H1 (cell line): ENCODE results near the gene LARP4B. TPM values are rescaled to one million over a fixed set of nuclear protein-coding genes. Genes with fewer than 3 reads are reported as not detected.

Experiments used
- CTCF ChIA-PET: fragments of 300-600 bp; sonication (Branson Sonifier 250); formaldehyde crosslinking; loops from one replicate; lab custom pipeline; 2021; ENCODE audit not compliant: partially characterized antibody; lab: Charles Lee
- POLR2A ChIA-PET: fragments of 300-600 bp; sonication (Branson Sonifier 250); formaldehyde crosslinking; loops from one replicate; lab custom pipeline; 2021; ENCODE audit warnings: inconsistent platforms; ENCODE audit not compliant: partially characterized antibody; lab: Charles Lee
- DNase-seq, 2 experiments: peaks; one replicate each; pipeline versions ENCODE4 v3.0.0 to v3.0.0-alpha.2; 2010 to 2022; ENCODE audit warnings: low spot score in 2 of 2, low read depth in 1 of 2, mixed read lengths in 1 of 2
- FAIRE-seq: peaks from 2 replicates; lab custom pipeline; 2011; peaks lifted over from hg19 to GRCh38; lab: Jason Lieb, UNC
- H2AFZ ChIP-seq: 2 replicates; pipeline ENCODE4 v1.8.1; 2012; ENCODE audit warnings: low read length, inconsistent platforms
- H2AK5ac ChIP-seq: 2 replicates; pipeline ENCODE4 v1.6.1; 2013; ENCODE audit warnings: low read depth, low read length
- H2BK120ac ChIP-seq: replicated peaks from 2 replicates; pipeline ENCODE3; 2013; ENCODE audit warnings: low read depth, low read length, inconsistent platforms
- H2BK12ac ChIP-seq: 2 replicates; pipeline ENCODE4 v1.6.1; 2013; ENCODE audit warnings: low read depth, low read length
- H2BK15ac ChIP-seq: 2 replicates; pipeline ENCODE4 v1.6.1; 2013; ENCODE audit warnings: low read length
- H2BK20ac ChIP-seq: 2 replicates; pipeline ENCODE4 v1.6.1; 2013; ENCODE audit warnings: low read length
- H2BK5ac ChIP-seq: 2 replicates; pipeline ENCODE4 v1.6.1; 2013; ENCODE audit warnings: low read depth, low read length
- H3K14ac ChIP-seq: 2 replicates; pipeline ENCODE4 v1.6.1; 2013; ENCODE audit warnings: inconsistent platforms; ENCODE audit not compliant: insufficient read length
- H3K18ac ChIP-seq: 2 replicates; pipeline ENCODE4 v1.6.1; 2013; ENCODE audit warnings: low read length; ENCODE audit errors: extremely low read depth
- H3K23ac ChIP-seq: 2 replicates; pipeline ENCODE4 v1.6.1; 2013; ENCODE audit warnings: inconsistent platforms; ENCODE audit not compliant: insufficient read length
- H3K23me2 ChIP-seq: 2 replicates; pipeline ENCODE4 v1.6.1; 2013; ENCODE audit warnings: low read depth, low read length
- H3K27ac ChIP-seq: 2 replicates; pipeline ENCODE4 v1.6.1; 2011; ENCODE audit warnings: low read depth, low read length, inconsistent platforms
- H3K27me3 ChIP-seq, 4 experiments: replicated peaks in 1 of 4; 1 replicate in 1 of 4; 2 replicates in 3 of 4; pipeline versions ENCODE4 v1.6.1 to v1.8.1; 2011 to 2013; ENCODE audit warnings: low read length in 3 of 4, mild to moderate bottlenecking in 3 of 4, inconsistent platforms in 2 of 4, mixed read lengths in 2 of 4, moderate library complexity in 1 of 4; ENCODE audit not compliant: control insufficient read depth in 3 of 4, insufficient read depth in 3 of 4; ENCODE audit errors: extremely low read depth in 1 of 4
- H3K36me3 ChIP-seq, 4 experiments: 2 replicates each; pipeline versions ENCODE4 v1.6.1 to v1.8.1; 2011 to 2013; ENCODE audit warnings: mild to moderate bottlenecking in 4 of 4, low read length in 3 of 4, moderate library complexity in 2 of 4, control low read depth in 1 of 4, inconsistent platforms in 1 of 4; ENCODE audit not compliant: insufficient read depth in 4 of 4, control insufficient read depth in 2 of 4
- H3K4ac ChIP-seq: replicated peaks from 2 replicates; pipeline ENCODE3; 2013; ENCODE audit warnings: low read length, low read depth, mixed read lengths, inconsistent platforms; ENCODE audit not compliant: insufficient read length
- H3K4me1 ChIP-seq, 4 experiments: replicated peaks in 1 of 4; 1 replicate in 1 of 4; 2 replicates in 3 of 4; pipeline versions ENCODE4 v1.6.1 to v1.8.1; 2011 to 2013; ENCODE audit warnings: low read length in 3 of 4, inconsistent platforms in 2 of 4, mixed read lengths in 1 of 4; ENCODE audit not compliant: insufficient read depth in 4 of 4, control insufficient read depth in 3 of 4
- H3K4me2 ChIP-seq, 2 experiments: 2 replicates each; pipeline versions ENCODE4 v1.6.1 to v1.8.1; 2011 to 2013; ENCODE audit warnings: low read depth in 2 of 2, low read length in 2 of 2, control low read depth in 1 of 2, inconsistent platforms in 1 of 2, mild to moderate bottlenecking in 1 of 2; ENCODE audit not compliant: insufficient read depth in 1 of 2
- H3K4me3 ChIP-seq, 4 experiments: fragments of 200-600, 300-600 bp in 1 of 4; sonication (generic), shearing (Covaris generic), sonication (Bioruptor Twin) in 1 of 4; 2 replicates each; pipeline versions ENCODE4 v1.5.1 to v1.8.1; 2011 to 2016; ENCODE audit warnings: low read length in 4 of 4, low read depth in 3 of 4, control low read depth in 2 of 4, inconsistent platforms in 2 of 4, mild to moderate bottlenecking in 2 of 4, mixed read lengths in 1 of 4, moderate library complexity in 1 of 4; ENCODE audit not compliant: insufficient read depth in 2 of 4; ENCODE audit errors: extremely low read depth in 1 of 4
- H3K56ac ChIP-seq: replicated peaks from 2 replicates; pipeline ENCODE3; 2013; ENCODE audit warnings: low read depth, mild to moderate bottlenecking, mixed read lengths, low read length, inconsistent platforms; ENCODE audit not compliant: insufficient read length
- H3K79me1 ChIP-seq: 2 replicates; pipeline ENCODE4 v1.6.1; 2013; ENCODE audit warnings: low read depth, low read length, control low read depth
- H3K79me2 ChIP-seq, 2 experiments: 2 replicates each; pipeline versions ENCODE4 v1.6.1 to v1.8.1; 2012 to 2013; ENCODE audit warnings: low read length in 2 of 2, mild to moderate bottlenecking in 2 of 2, inconsistent platforms in 1 of 2; ENCODE audit not compliant: insufficient read depth in 2 of 2, control insufficient read depth in 1 of 2
- H3K9ac ChIP-seq, 4 experiments: replicated peaks in 1 of 4; 1 replicate in 1 of 4; 2 replicates in 3 of 4; pipeline versions ENCODE4 v1.6.1 to v1.8.1; 2011 to 2013; ENCODE audit warnings: low read depth in 3 of 4, low read length in 3 of 4, control low read depth in 2 of 4, mild to moderate bottlenecking in 2 of 4, moderate library complexity in 2 of 4, inconsistent platforms in 1 of 4; ENCODE audit errors: extremely low read depth in 1 of 4
- H3K9me3 ChIP-seq, 2 experiments: 2 replicates each; pipeline versions ENCODE4 v1.6.1 to v1.8.1; 2012 to 2013; ENCODE audit warnings: mild to moderate bottlenecking in 2 of 2, moderate library complexity in 2 of 2, control low read depth in 1 of 2, inconsistent platforms in 1 of 2, low read depth in 1 of 2, low read length in 1 of 2, mixed read lengths in 1 of 2; ENCODE audit not compliant: insufficient read depth in 2 of 2
- H4K20me1 ChIP-seq, 2 experiments: replicated peaks in 1 of 2; 2 replicates each; pipeline versions ENCODE3 to v1.8.1; 2011 to 2013; ENCODE audit warnings: inconsistent platforms in 2 of 2, low read length in 2 of 2, mild to moderate bottlenecking in 1 of 2; ENCODE audit not compliant: insufficient read depth in 2 of 2, control insufficient read depth in 1 of 2
- H4K5ac ChIP-seq: 2 replicates; pipeline ENCODE4 v1.6.1; 2013; ENCODE audit warnings: low read length, low read depth, mixed read lengths, inconsistent platforms; ENCODE audit not compliant: insufficient read length
- H4K8ac ChIP-seq: 2 replicates; pipeline ENCODE4 v1.8.0; 2013; ENCODE audit warnings: mild to moderate bottlenecking, moderate library complexity, low read length, inconsistent platforms; ENCODE audit not compliant: insufficient read depth; ENCODE audit errors: extremely low read depth
- H4K91ac ChIP-seq: replicated peaks from 2 replicates; pipeline ENCODE3; 2013; ENCODE audit warnings: low read length, mixed read lengths, inconsistent platforms; ENCODE audit not compliant: insufficient read length
- ATF2 ChIP-seq: IDR thresholded peaks from 2 replicates; pipeline ENCODE4 v1.6.1; 2012; ENCODE audit warnings: low read length, inconsistent platforms
- BCL11A ChIP-seq, 2 experiments: IDR thresholded peaks; one replicate each; pipeline ENCODE4 v1.6.1; 2011; ENCODE audit warnings: low read depth in 2 of 2, low read length in 2 of 2, mild to moderate bottlenecking in 2 of 2
- CEBPB ChIP-seq: IDR thresholded peaks from 2 replicates; pipeline ENCODE4 v1.6.1; 2012; ENCODE audit warnings: low read depth, low read length
- CTBP2 ChIP-seq: IDR thresholded peaks from 2 replicates; pipeline ENCODE4 v1.7.0; 2011; ENCODE audit warnings: borderline replicate concordance, mild to moderate bottlenecking, moderate library complexity, mixed read lengths, low read length; ENCODE audit not compliant: insufficient read depth, insufficient read length
- E2F6 ChIP-seq: IDR thresholded peaks from 2 replicates; pipeline ENCODE4 v1.6.1; 2012; ENCODE audit warnings: inconsistent platforms
- EZH2 ChIP-seq: fragments of 200-600 bp; sonication (generic); IDR thresholded peaks from 2 replicates; pipeline ENCODE4 v1.7.1; 2012; ENCODE audit warnings: low read depth, mild to moderate bottlenecking, moderate library complexity, low read length, inconsistent platforms; ENCODE audit not compliant: severe bottlenecking
- POLR2AphosphoS5 ChIP-seq: IDR thresholded peaks from 2 replicates; pipeline ENCODE4 v1.6.1; 2011; ENCODE audit warnings: low read depth, low read length
- POU5F1 ChIP-seq: IDR thresholded peaks from 2 replicates; pipeline ENCODE4 v1.6.1; 2011; ENCODE audit warnings: low read depth, mild to moderate bottlenecking, low read length, moderate library complexity
- RAD21 ChIP-seq, 2 experiments: IDR thresholded peaks in 1 of 2; conservative IDR thresholded peaks in 1 of 2; 2 replicates each; pipeline ENCODE4 v1.6.1; 2011; ENCODE audit warnings: low read depth in 2 of 2, low read length in 2 of 2, improper control_type of control experiment in 1 of 2, inconsistent platforms in 1 of 2, mild to moderate bottlenecking in 1 of 2, moderate library complexity in 1 of 2
- SP4 ChIP-seq: IDR thresholded peaks from 2 replicates; pipeline ENCODE4 v1.6.1; 2012; ENCODE audit warnings: low read length, inconsistent platforms
- TEAD4 ChIP-seq: IDR thresholded peaks from 2 replicates; pipeline ENCODE4 v1.6.1; 2012; ENCODE audit warnings: low read depth, low read length, inconsistent platforms, mixed read lengths
- ZNF274 ChIP-seq: IDR thresholded peaks from 2 replicates; pipeline ENCODE4 v1.7.0; 2012; ENCODE audit warnings: low read length, borderline replicate concordance; ENCODE audit errors: extremely low read depth
- WGBS, 2 experiments: shearing (Covaris generic) in 1 of 2; methylation state at CpG; one replicate each; pipeline versions ENCODE4 v1.1.6 to v1.1.7; 2013 to 2015; ENCODE audit warnings: low lambda C conversion rate in 2 of 2, mixed read lengths in 2 of 2, inconsistent platforms in 1 of 2, low coverage in 1 of 2, missing lambda C conversion rate in 1 of 2; ENCODE audit not compliant: insufficient replicate concordance in 2 of 2, insufficient coverage in 1 of 2, insufficient read length in 1 of 2; ENCODE audit errors: extremely low coverage in 1 of 2, missing lambda C conversion rate in 1 of 2; 5-methylcytosine and 5-hydroxymethylcytosine counted together
- polyA plus RNA-seq, 7 experiments: library from polyadenylated mRNA; depleted of rRNA in 3 of 7; stranded (reverse) in 5 of 7; unstranded in 2 of 7; fragments of >200 nt in 5 of 7; fragments of 200-250 nt in 2 of 7; gene quantifications; 1 replicate in 5 of 7; 2 replicates in 1 of 7; 4 replicates in 1 of 7; pipeline versions ENCODE4 v1.2.1 to v1.2.3, GENCODE V29; 2011 to 2013; ENCODE audit warnings: missing spikeins in 2 of 7, mixed read lengths in 2 of 7
- total RNA-seq: library from RNA; stranded (reverse); fragmentation: NEBNext Ultra II Directional; extraction: Animal tissue kit (Norgen Biotek cat#: 25700); gene quantifications from 2 replicates; pipeline ENCODE4 v1.2.1, GENCODE V29; 2021

The LARP4B gene
- total and polyA plus RNA-seq, 2 of the 8 experiments (the other 6 are each of a cell fraction or from before 2014, with no cell fraction given) = 20.1 to 78.6 TPM

GRCh38 chr10:797179-797578, 134.3 kb downstream of the LARP4B start:
- Histone ChIP-seq H3K4me3 (no peak overlapping the region), H3K23me2 (no peaks in the 10 kb centered on the region), H3K4me1 (no peaks in the 10 kb centered on the region), H3K27me3 (no peaks in the 10 kb centered on the region), H2BK120ac (no peak overlapping the region), H4K8ac (no peak overlapping the region), H3K27ac (no peak overlapping the region), H3K9me3 (peaks cover 13 to 20% of the 10 kb centered on the region in 2 experiments; a peak in 3 of 4 replicates), H3K4ac (no peak overlapping the region), H2BK20ac (no peak overlapping the region), H2BK12ac (no peak overlapping the region), H4K5ac (no peak overlapping the region), H3K79me2 (no peaks in the 10 kb centered on the region), H2AK5ac (no peak overlapping the region), H4K20me1 (no peaks in the 10 kb centered on the region), H3K14ac (no peak overlapping the region), H4K91ac (no peak overlapping the region), H3K18ac (no peak overlapping the region), H3K79me1 (no peaks in the 10 kb centered on the region), H2BK5ac (no peak overlapping the region), H2AFZ (no peak overlapping the region), H3K9ac (no peak overlapping the region), H3K4me2 (no peak overlapping the region), H3K56ac (no peak overlapping the region), H3K36me3 (no peaks in the 10 kb centered on the region), H2BK15ac (no peak overlapping the region), H3K23ac (no peak overlapping the region)
- ChIA-PET POLR2A (no interaction called here), CTCF (no interaction called here)
- 71% methylated on average over 1 of the region's 1 CpG; no CpG with 5 or more reads in 1 of the 2 experiments for WGBS, 2 experiments
- DNase-seq = no peak
- FAIRE-seq = no peak
- TF ChIP-seq POU5F1 (no peak), SP4 (no peak), BCL11A (IDR thresholded peaks at IDR 0.05; ENCODE audit: low read depth in 2 of 2, low read length in 2 of 2) (no peak), CTBP2 (no peak), ZNF274 (no peak), RAD21 (IDR thresholded peaks at IDR 0.05 in 1 of 2, conservative IDR thresholded peaks at IDR 0.05 in 1 of 2; ENCODE audit: low read depth in 2 of 2, low read length in 2 of 2) (no peak), POLR2AphosphoS5 (no peak), TEAD4 (no peak), EZH2 (no peak), E2F6 (no peak), CEBPB (no peak), ATF2 (no peak)
